Chondrocyte (in vitro differentiated cells): ENCODE results near the gene TRAF3. TPM values are rescaled to one million over a fixed set of nuclear protein-coding genes. Genes with fewer than 3 reads are reported as not detected.

ENCODE experiments used
- DNase-seq: peaks from one replicate; pipeline ENCODE4 v3.0.0; 2021; ENCODE audit warnings: mixed read lengths, low spot score
- H3K27ac Mint-ChIP-seq: one replicate; pipeline ENCODE4 v1.8.0; 2021; ENCODE audit warnings: mild to moderate bottlenecking, moderate library complexity, mixed read lengths; ENCODE audit not compliant: unreplicated experiment
- H3K27me3 Mint-ChIP-seq: 2 replicates; pipeline ENCODE4 v1.8.0; 2021; ENCODE audit warnings: low read depth, mixed read lengths
- H3K36me3 Mint-ChIP-seq: 2 replicates; pipeline ENCODE4 v1.8.0; 2021; ENCODE audit warnings: low read depth, mixed read lengths
- H3K4me1 Mint-ChIP-seq: 2 replicates; pipeline ENCODE4 v1.8.0; 2021; ENCODE audit warnings: low read depth, mild to moderate bottlenecking, mixed read lengths
- H3K4me3 Mint-ChIP-seq: one replicate; pipeline ENCODE4 v1.8.0; 2021; ENCODE audit warnings: mild to moderate bottlenecking, moderate library complexity, mixed read lengths; ENCODE audit not compliant: unreplicated experiment
- H3K9me3 Mint-ChIP-seq: 2 replicates; pipeline ENCODE4 v1.8.0; 2021; ENCODE audit warnings: low read depth, mixed read lengths
- total RNA-seq: library from RNA; stranded (reverse); gene quantifications from 3 replicates; pipeline ENCODE4 v1.2.1, GENCODE V29; 2021
- TF ChIP-seq, protein P1 (sequence below): fragments of 200-600 bp; sonication (generic); IDR thresholded peaks from 2 replicates; pipeline ENCODE4 v1.5.0; 2021; ENCODE audit warnings: antibody characterized with exemption, mild to moderate bottlenecking, moderate library complexity

The TRAF3 gene
- total RNA-seq, 1 donor from 2014 or later, result 20.1 TPM

DNA sequence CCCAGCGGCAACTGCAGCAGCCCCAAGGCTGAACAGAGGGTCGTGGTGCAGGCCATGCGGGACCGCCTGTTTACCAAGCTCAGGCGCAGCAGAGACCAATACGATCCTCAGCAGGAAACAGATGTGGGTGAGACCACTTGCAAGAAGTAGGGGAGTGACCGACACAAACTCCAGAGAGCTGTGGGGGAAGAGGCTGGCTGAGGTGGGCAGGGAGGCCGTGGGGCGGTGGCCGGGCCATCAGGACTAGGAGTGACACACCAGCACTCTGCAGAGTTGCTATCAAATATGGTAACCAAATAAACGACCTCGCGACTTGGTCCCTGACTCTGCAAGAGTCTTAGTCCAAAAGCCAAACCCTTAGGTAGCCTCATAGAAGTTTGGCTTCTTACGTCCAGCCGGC lies 175.9 kb downstream of the TRAF3 start:
- H3K36me3 Mint-ChIP-seq, result peaks cover 31% of the 10 kb centered on the region
- H3K27me3 Mint-ChIP-seq, result no peaks in the 10 kb centered on the region
- no peak for DNase-seq
- TF ChIP-seq, protein P1, sequence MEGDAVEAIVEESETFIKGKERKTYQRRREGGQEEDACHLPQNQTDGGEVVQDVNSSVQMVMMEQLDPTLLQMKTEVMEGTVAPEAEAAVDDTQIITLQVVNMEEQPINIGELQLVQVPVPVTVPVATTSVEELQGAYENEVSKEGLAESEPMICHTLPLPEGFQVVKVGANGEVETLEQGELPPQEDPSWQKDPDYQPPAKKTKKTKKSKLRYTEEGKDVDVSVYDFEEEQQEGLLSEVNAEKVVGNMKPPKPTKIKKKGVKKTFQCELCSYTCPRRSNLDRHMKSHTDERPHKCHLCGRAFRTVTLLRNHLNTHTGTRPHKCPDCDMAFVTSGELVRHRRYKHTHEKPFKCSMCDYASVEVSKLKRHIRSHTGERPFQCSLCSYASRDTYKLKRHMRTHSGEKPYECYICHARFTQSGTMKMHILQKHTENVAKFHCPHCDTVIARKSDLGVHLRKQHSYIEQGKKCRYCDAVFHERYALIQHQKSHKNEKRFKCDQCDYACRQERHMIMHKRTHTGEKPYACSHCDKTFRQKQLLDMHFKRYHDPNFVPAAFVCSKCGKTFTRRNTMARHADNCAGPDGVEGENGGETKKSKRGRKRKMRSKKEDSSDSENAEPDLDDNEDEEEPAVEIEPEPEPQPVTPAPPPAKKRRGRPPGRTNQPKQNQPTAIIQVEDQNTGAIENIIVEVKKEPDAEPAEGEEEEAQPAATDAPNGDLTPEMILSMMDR, result no peak
- no peak overlapping the region for H3K27ac Mint-ChIP-seq
- peaks cover 23% of the 10 kb centered on the region for H3K4me1 Mint-ChIP-seq
- no peaks in the 10 kb centered on the region for H3K9me3 Mint-ChIP-seq
- H3K4me3 Mint-ChIP-seq, result no peak overlapping the region

DNA sequence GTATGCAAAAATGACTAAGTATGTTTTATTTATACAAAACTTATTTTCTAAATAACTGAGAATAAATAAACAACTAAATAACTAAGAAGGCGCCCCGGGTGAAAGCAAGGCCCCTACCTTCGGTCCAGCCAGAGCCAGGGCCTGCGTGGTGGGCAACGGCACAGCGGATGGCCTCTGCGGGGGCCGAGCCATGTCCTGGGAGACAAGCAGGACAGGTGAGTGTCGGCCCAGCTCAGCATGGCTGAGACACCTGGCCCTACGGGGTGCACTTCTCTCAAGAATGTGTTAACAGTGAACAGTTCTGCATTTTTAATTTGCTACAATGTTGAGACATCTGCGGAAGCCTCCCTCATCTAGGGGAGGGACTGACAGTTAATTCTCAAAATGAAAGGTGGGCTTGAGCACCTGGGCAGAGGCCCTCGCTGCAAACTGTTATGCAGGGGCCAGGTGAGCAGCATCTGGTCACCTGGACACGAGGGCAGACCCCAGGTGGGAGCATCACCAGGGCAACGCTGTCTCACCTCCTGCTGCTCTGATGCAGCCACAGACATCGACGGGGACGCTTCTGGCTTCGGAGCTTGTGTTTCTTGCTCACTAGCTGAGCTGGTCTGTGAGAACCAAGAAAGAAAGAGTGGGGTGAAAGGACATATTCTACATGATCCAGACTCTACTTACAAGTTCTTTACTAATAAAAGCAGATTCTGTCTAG lies 177.0 kb downstream of the TRAF3 start:
- H3K27ac Mint-ChIP-seq, result no peak overlapping the region
- no peaks in the 10 kb centered on the region for H3K27me3 Mint-ChIP-seq
- no peaks in the 10 kb centered on the region for H3K9me3 Mint-ChIP-seq
- H3K4me1 Mint-ChIP-seq, result peaks cover 20% of the 10 kb centered on the region
- no peak for DNase-seq
- TF ChIP-seq, protein P1, result no peak
- peaks cover 34% of the 10 kb centered on the region for H3K36me3 Mint-ChIP-seq
- H3K4me3 Mint-ChIP-seq, result no peak overlapping the region

DNA sequence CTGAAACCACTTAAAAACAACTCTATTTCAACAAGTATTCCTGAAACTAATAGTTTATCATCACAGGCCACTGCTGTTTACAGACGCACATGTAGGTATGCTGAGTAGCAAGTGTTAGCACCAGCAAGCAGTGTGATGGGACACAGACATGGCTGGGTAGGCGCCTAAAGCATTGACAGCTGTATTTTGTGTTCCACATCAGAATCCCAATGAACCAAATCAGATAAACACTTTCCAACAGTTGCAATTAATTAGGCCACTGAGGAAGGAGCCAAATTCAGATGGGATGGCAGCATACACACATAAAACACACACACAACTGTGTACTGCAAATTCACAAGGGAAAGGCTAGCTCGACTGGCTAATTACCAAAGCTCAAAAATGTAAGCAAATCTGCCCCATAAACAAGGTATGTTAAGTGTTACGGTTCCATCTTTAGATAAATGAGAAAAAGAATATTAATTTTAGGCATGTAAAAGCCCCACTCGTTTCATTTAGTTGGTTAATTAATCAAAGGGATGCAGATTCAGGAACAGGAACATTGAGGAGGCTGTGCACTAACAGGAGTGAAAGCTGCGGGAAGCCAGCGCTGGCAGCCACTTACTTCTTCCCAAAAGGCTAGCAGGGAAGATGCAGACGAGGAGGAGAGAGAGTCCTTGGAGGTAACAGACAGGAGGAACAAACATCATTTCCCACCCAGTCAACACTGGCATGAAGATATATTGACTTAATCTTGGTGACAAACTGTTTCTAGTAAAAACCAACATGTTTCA lies 178.6 kb downstream of the TRAF3 start:
- Mint-ChIP-seq H3K27ac (no peak overlapping the region), H3K27me3 (no peaks in the 10 kb centered on the region), H3K36me3 (peaks cover 35% of the 10 kb centered on the region), H3K4me3 (no peak overlapping the region), H3K4me1 (peaks cover 13% of the 10 kb centered on the region), H3K9me3 (no peaks in the 10 kb centered on the region)
- no peak for DNase-seq
- TF ChIP-seq, protein P1, result no peak

DNA sequence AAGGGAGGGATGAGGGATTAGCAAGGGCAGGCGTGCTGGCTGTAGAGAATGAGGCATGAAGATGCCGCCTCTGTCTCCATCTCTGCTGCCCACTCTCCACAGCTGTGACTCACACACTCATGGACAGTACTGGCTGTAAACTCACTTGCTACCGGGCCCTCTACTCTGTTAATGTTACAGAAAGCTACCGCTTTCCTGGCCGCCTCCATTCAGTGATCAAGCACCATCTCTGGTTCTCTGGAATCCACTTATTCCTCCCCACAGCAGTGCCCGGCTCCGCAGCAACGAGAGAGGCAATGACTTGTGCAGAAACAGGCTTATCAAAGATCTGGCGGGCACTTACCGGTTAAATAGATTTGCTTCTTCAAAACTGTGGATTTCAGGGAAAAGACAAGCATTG lies 180.0 kb downstream of the TRAF3 start:
- H3K4me3 Mint-ChIP-seq, result no peak overlapping the region
- DNase-seq, result no peak
- peaks cover 8% of the 10 kb centered on the region for H3K4me1 Mint-ChIP-seq
- TF ChIP-seq, protein P1, result no peak
- no peaks in the 10 kb centered on the region for H3K27me3 Mint-ChIP-seq
- no peaks in the 10 kb centered on the region for H3K9me3 Mint-ChIP-seq
- H3K36me3 Mint-ChIP-seq, result peaks cover 36% of the 10 kb centered on the region
- H3K27ac Mint-ChIP-seq, result no peak overlapping the region

DNA sequence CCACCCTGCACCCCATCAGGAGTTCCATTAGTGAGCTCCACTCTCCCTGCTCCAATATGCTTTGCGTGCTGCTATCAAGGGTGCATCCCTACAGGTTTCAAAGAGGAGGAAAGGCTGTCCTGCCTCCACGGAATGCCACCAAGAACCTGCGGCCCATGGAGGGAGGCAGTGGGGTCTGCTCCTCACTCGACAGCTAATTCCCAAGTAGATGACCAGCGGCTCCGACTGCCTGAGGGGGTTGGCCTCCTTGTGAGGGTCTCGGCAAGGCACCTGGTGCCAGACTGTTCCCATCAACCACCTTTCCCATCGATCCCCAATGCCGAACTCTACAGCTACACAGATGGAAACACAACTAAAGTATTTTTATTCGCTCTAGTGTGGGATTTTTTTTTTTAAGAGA lies 181.2 kb downstream of the TRAF3 start:
- no peaks in the 10 kb centered on the region for H3K27me3 Mint-ChIP-seq
- peaks cover 33% of the 10 kb centered on the region for H3K36me3 Mint-ChIP-seq
- H3K4me3 Mint-ChIP-seq, result no peak overlapping the region
- TF ChIP-seq, protein P1, result no peak
- H3K4me1 Mint-ChIP-seq, result no peaks in the 10 kb centered on the region
- H3K9me3 Mint-ChIP-seq, result no peaks in the 10 kb centered on the region
- no peak overlapping the region for H3K27ac Mint-ChIP-seq
- DNase-seq, result no peak

Other genes starting within 250 kb of the TRAF3 start
- gene RCOR1, start 184.8 kb upstream of the TRAF3 start, total RNA-seq, result 19.6 to 25.2 TPM (median 23.7 TPM) in 3 replicates
- gene AMN, start 145.2 kb downstream of the TRAF3 start, total RNA-seq, result 0.30 to 0.38 TPM in 2 of 3 replicates, not detected in the other